Measurements from ENCODE around the gene GRPEL1. TPM values are rescaled to one million over a fixed set of nuclear protein-coding genes. Genes with fewer than 3 reads are reported as not detected.
A peak's percentile ranks its signal among the peaks of the same experiment; 100 is the strongest.

Gene GRPEL1
- total RNA-seq, 1 donor from 2014 or later: 14.0 TPM

- no peak for TF ChIP-seq CTCF (IDR thresholded peaks at IDR 0.05; ENCODE audit: partially characterized antibody, unreplicated experiment)
- Mint-ChIP-seq H3K27me3 (ENCODE audit: unreplicated experiment) (peaks cover 5% of the 10 kb centered on the region), H3K27ac (ENCODE audit: unreplicated experiment) (no peak overlapping the region), H3K4me1 (ENCODE audit: low read depth, unreplicated experiment) (peaks cover 6% of the 10 kb centered on the region), H3K36me3 (ENCODE audit: unreplicated experiment) (no peaks in the 10 kb centered on the region), H3K4me3 (ENCODE audit: unreplicated experiment) (no peak overlapping the region), H3K9me3 (ENCODE audit: unreplicated experiment) (peaks cover 8% of the 10 kb centered on the region)
- DNase-seq: no peak
These were observed 35.3 kb downstream of the GRPEL1 start for GRCh38 chr4:7032596-7032995.

GRCh38 chr4:7031558-7032449, 36.1 kb downstream of the GRPEL1 start:
- peaks cover 5% of the 10 kb centered on the region for H3K27me3 Mint-ChIP-seq (ENCODE audit: unreplicated experiment)
- H3K4me3 Mint-ChIP-seq (ENCODE audit: unreplicated experiment): no peak overlapping the region
- no peaks in the 10 kb centered on the region for H3K36me3 Mint-ChIP-seq (ENCODE audit: unreplicated experiment)
- H3K9me3 Mint-ChIP-seq (ENCODE audit: unreplicated experiment): peaks cover 8% of the 10 kb centered on the region
- no peak for TF ChIP-seq CTCF (IDR thresholded peaks at IDR 0.05; ENCODE audit: partially characterized antibody, unreplicated experiment)
- H3K4me1 Mint-ChIP-seq (ENCODE audit: low read depth, unreplicated experiment): peaks cover 6% of the 10 kb centered on the region
- DNase-seq: no peak
- H3K27ac Mint-ChIP-seq (ENCODE audit: unreplicated experiment): peak overlapping the region; percentile 55

- H3K4me1 Mint-ChIP-seq (ENCODE audit: low read depth, unreplicated experiment): peaks cover 6% of the 10 kb centered on the region
- H3K9me3 Mint-ChIP-seq (ENCODE audit: unreplicated experiment): peaks cover 8% of the 10 kb centered on the region
- H3K36me3 Mint-ChIP-seq (ENCODE audit: unreplicated experiment): no peaks in the 10 kb centered on the region
- no peak for DNase-seq
- no peak overlapping the region for H3K27ac Mint-ChIP-seq (ENCODE audit: unreplicated experiment)
- peaks cover 5% of the 10 kb centered on the region for H3K27me3 Mint-ChIP-seq (ENCODE audit: unreplicated experiment)
- no peak overlapping the region for H3K4me3 Mint-ChIP-seq (ENCODE audit: unreplicated experiment)
- no peak for TF ChIP-seq CTCF (IDR thresholded peaks at IDR 0.05; ENCODE audit: partially characterized antibody, unreplicated experiment)
These were observed 37.0 kb downstream of the GRPEL1 start for GRCh38 chr4:7030856-7031255.

- H3K27me3 Mint-ChIP-seq (ENCODE audit: unreplicated experiment): peaks cover 5% of the 10 kb centered on the region
- no peak for DNase-seq
- peaks cover 6% of the 10 kb centered on the region for H3K4me1 Mint-ChIP-seq (ENCODE audit: low read depth, unreplicated experiment)
- no peak overlapping the region for H3K4me3 Mint-ChIP-seq (ENCODE audit: unreplicated experiment)
- no peak overlapping the region for H3K27ac Mint-ChIP-seq (ENCODE audit: unreplicated experiment)
- no peaks in the 10 kb centered on the region for H3K36me3 Mint-ChIP-seq (ENCODE audit: unreplicated experiment)
- no peak for TF ChIP-seq CTCF (IDR thresholded peaks at IDR 0.05; ENCODE audit: partially characterized antibody, unreplicated experiment)
- H3K9me3 Mint-ChIP-seq (ENCODE audit: unreplicated experiment): peaks cover 8% of the 10 kb centered on the region
These were observed 37.9 kb downstream of the GRPEL1 start for GRCh38 chr4:7029921-7030320.

- DNase-seq: no peak
- Mint-ChIP-seq H3K27ac (ENCODE audit: unreplicated experiment) (no peak overlapping the region), H3K9me3 (ENCODE audit: unreplicated experiment) (peaks cover 4% of the 10 kb centered on the region), H3K27me3 (ENCODE audit: unreplicated experiment) (peaks cover 3% of the 10 kb centered on the region), H3K4me3 (ENCODE audit: unreplicated experiment) (no peak overlapping the region), H3K4me1 (ENCODE audit: low read depth, unreplicated experiment) (peaks cover 6% of the 10 kb centered on the region), H3K36me3 (ENCODE audit: unreplicated experiment) (no peaks in the 10 kb centered on the region)
- TF ChIP-seq CTCF (IDR thresholded peaks at IDR 0.05; ENCODE audit: partially characterized antibody, unreplicated experiment): no peak
These were observed 38.7 kb downstream of the GRPEL1 start for GRCh38 chr4:7029212-7029611.
